ENCODE measurements around the gene LYL1.

DNA sequence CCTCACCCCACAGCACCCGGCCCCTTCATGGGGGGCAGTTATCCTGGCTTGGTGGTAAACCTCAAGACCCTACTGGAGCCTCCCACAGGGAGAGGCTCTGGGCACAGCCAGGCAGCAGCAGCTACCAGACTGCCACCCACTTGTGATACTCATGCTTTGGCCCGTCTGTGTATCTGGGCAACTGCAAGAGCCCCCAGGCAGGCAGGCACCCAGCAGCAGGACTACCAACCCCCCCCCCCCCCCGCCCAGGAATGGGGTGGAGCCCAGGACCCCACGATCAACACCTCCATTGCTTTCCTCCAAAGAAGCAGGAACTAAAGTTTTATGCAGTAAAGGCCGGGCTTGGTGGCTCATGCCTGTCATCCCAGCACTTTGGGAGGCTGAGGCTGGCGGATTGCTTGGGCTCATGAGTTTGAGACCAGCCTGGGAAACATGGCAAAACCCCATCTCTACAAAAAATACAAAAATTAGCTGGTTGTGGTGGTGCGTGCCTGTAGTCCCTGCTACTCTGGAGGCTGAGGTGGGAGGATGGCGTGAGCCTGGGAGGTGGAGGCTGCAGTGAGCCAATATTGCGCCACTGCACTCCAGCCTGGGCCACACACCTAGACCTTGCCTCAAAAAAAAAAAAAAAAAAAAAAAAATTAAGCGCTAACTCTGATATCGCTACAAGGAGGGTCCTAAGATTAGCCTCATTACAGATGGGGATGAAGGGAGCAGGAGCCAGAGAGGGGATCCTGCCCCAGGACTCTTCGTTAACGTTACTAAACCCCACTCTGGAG is 1.1 kb upstream of the LYL1 start:
- no peak for TF ChIP-seq JUND (IDR thresholded peaks at IDR 0.05)
- no peak for TF ChIP-seq RAD21 (IDR thresholded peaks at IDR 0.05)
- TF ChIP-seq, protein P1, sequence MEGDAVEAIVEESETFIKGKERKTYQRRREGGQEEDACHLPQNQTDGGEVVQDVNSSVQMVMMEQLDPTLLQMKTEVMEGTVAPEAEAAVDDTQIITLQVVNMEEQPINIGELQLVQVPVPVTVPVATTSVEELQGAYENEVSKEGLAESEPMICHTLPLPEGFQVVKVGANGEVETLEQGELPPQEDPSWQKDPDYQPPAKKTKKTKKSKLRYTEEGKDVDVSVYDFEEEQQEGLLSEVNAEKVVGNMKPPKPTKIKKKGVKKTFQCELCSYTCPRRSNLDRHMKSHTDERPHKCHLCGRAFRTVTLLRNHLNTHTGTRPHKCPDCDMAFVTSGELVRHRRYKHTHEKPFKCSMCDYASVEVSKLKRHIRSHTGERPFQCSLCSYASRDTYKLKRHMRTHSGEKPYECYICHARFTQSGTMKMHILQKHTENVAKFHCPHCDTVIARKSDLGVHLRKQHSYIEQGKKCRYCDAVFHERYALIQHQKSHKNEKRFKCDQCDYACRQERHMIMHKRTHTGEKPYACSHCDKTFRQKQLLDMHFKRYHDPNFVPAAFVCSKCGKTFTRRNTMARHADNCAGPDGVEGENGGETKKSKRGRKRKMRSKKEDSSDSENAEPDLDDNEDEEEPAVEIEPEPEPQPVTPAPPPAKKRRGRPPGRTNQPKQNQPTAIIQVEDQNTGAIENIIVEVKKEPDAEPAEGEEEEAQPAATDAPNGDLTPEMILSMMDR (IDR thresholded peaks at IDR 0.05; ENCODE audit: low read depth, low read length, missing input control) = no peak
